Stimulated activated CD4-positive, alpha-beta T cell treated with anti-CD3 and anti-CD28 coated beads, TNF-alpha, amount 100 ng/mL, for 48 hours (primary cell): ENCODE results near the gene SPOCK2.

Experiments
- DNase-seq, 3 donors: peaks; one replicate each; pipeline ENCODE4 v3.0.0-alpha.2; 2020; ENCODE audit warnings: low read depth in 3 of 3

The SPOCK2 gene

DNA sequence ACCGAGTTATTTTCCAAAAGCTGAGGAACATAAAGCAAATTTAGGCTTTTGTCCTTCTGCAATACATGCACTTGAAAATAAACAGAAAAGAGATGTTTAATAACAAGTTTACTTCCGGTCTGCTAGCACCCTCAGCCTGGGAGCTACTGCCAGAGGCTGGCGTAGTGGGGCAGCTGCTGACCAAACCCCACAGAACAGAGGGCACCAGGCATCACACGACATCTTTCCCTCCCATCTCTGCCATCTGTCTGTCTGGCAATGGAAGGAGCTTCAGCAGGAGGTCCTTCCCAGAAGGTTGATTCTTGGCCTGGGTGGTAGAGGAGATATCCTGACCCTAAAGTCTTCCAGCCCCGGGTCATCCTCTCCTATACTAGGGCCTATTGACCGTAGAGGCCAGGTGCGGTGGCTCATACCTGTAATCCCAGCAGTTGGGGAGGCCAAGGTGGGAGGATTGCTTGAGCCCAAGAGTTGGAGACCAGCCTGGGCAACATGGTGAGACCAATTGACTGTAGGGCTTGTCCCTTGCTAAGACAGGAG lies 76.3 kb downstream of the SPOCK2 start:
- DNase-seq, result no peak

- DNase-seq, result no peak
These were observed 76.9 kb downstream of the SPOCK2 start for GRCh38 chr10:72011468-72011867.

DNA sequence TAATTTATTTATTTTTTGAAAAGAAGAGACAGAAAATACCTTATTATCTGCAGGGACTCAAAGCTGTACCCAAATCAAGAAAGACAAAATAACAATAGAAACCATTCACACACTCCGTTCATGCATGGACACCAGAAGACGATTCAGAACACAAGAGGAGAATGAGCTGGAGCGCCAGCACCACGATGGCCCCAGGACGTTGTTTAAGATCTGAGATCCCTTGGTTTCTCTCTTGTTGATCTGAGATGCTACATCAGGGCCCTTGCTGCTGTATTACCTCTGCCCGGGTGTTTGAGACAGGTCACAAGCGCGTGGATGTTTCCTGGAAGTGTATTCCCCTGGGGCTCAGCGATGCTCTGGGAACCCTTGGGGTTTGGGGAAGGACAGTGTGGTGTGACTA lies 77.3 kb downstream of the SPOCK2 start:
- DNase-seq, result no peak

- DNase-seq, result no peak
These were observed 77.9 kb downstream of the SPOCK2 start for GRCh38 chr10:72010234-72010973.

DNA sequence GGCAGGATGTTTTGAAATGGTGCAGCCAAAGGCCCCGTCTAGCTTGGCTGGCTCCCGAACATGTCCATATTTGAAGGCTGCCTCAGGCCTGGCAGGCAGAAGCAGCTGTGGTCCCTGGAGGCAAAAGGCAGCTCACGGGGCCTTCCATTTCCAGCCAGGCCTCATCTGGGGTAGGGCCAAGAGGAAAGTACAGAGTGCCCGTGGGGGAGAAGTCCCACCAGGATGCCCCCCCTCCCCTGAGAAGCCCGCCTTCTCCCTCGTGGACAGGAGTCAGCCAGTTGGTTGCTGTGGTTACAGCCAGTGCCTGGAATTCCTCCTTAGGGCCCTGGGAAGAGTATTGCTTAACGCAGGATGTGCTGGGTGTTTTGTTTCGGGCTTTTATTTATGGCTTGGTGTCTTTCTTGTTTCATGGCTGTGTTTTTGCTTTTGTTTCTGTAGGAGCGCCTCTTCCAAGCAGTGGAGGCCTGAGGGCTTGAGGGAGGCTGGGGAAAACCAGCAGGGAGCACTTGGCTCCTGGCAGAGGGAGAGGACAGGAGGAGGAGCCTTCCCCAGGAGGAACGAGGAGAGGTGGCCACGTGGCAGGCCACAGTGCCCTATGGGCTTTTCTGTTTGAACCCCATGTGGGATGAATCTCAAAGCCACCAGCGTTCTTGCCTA lies 78.8 kb downstream of the SPOCK2 start:
- DNase-seq, result no peak

DNA sequence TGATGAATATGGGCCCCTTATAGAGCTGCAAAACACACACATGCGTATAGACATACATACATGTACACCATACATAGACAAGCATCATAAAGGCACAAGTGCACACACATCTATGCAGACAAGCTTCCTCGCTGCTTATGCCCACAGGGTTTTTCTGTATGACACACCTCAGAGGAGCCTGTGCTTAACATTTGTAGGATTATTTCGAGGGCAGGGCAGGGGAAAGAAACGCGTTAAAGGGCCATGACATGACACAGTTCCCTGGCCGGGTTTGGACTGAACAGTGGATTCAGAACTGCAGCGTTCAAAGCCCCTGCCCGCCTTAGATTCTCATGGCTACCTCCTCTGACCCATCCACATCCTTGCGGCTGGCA lies 79.3 kb downstream of the SPOCK2 start:
- DNase-seq, result no peak
